HL-60 (cell line): ENCODE results near the gene C1orf21.

Experiments
- CTCF ChIP-seq: IDR thresholded peaks from one replicate; pipeline ENCODE4 v1.5.1; 2011; ENCODE audit warnings: low read length, control low read depth, inconsistent platforms; ENCODE audit not compliant: insufficient read depth
- GABPA ChIP-seq: IDR thresholded peaks from 2 replicates; pipeline ENCODE4 v1.6.1; 2012; ENCODE audit warnings: low read depth
- POLR2AphosphoS5 ChIP-seq: IDR thresholded peaks from 2 replicates; pipeline ENCODE4 v1.6.1; 2012; ENCODE audit warnings: low read depth
- REST ChIP-seq: IDR thresholded peaks from 2 replicates; pipeline ENCODE4 v1.6.1; 2012; ENCODE audit warnings: low read depth; ENCODE audit not compliant: insufficient replicate concordance

GRCh38 chr1:184582411-184582810 is 195.6 kb downstream of the C1orf21 start:
- no peak for TF ChIP-seq CTCF
- TF ChIP-seq POLR2AphosphoS5 = no peak
- no peak for TF ChIP-seq REST
- TF ChIP-seq GABPA = no peak
